ENCODE measurements around the gene GAS7. TPM values are rescaled to one million over a fixed set of nuclear protein-coding genes. Genes with fewer than 3 reads are reported as not detected.
A peak's percentile ranks its signal among the peaks of the same experiment; 100 is the strongest.

GAS7 gene
- total RNA-seq, 1 donor from 2014 or later: 8.5 TPM

DNA sequence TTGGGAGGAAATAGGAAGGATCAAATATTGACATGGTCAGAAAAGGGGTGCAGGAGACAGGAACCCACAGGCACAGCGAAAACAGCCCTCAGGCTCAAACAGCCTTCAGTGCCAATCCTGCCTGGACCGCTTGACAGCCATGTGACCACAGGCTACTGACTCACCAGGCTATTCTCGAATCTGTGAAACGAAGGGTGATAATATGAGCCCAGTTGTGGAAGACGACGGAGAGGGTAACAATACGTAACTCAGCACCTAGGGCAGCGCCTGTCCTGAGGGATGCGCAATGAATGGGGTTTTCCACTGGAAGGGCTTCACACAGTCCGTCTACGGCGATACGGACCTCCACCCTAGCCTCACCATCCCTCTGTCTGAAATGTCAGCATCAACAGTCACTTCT lies 176.0 kb downstream of the GAS7 start:
- Histone ChIP-seq H3K4me2 (ENCODE audit: low read length) (no peak overlapping the region), H3K4me3 (ENCODE audit: insufficient read depth, low read depth, low read length) (no peak overlapping the region), H3K27me3 (ENCODE audit: insufficient read depth, low read length) (no peaks in the 10 kb centered on the region), H3K36me3 (ENCODE audit: insufficient read depth, low read length) (no peaks in the 10 kb centered on the region), H3K9me3 (ENCODE audit: insufficient read depth, low read depth, low read length) (no peaks in the 10 kb centered on the region), H3K9ac (ENCODE audit: low read length) (no peak overlapping the region), H4K20me1 (ENCODE audit: insufficient read depth, low read length) (no peaks in the 10 kb centered on the region), H3K27ac (ENCODE audit: low read depth, low read length) (no peak overlapping the region), H2AFZ (ENCODE audit: low read depth, low read length) (no peak overlapping the region), H3K4me1 (ENCODE audit: insufficient read depth, low read length) (no peaks in the 10 kb centered on the region), H3K79me2 (ENCODE audit: insufficient read depth, low read length) (no peaks in the 10 kb centered on the region)
- H3K27me3 Mint-ChIP-seq (ENCODE audit: low read depth, unreplicated experiment): no peaks in the 10 kb centered on the region
- no peak overlapping the region for H3K27ac Mint-ChIP-seq (ENCODE audit: unreplicated experiment)
- H3K36me3 Mint-ChIP-seq (ENCODE audit: low read depth, unreplicated experiment): no peaks in the 10 kb centered on the region
- TF ChIP-seq, protein P1, sequence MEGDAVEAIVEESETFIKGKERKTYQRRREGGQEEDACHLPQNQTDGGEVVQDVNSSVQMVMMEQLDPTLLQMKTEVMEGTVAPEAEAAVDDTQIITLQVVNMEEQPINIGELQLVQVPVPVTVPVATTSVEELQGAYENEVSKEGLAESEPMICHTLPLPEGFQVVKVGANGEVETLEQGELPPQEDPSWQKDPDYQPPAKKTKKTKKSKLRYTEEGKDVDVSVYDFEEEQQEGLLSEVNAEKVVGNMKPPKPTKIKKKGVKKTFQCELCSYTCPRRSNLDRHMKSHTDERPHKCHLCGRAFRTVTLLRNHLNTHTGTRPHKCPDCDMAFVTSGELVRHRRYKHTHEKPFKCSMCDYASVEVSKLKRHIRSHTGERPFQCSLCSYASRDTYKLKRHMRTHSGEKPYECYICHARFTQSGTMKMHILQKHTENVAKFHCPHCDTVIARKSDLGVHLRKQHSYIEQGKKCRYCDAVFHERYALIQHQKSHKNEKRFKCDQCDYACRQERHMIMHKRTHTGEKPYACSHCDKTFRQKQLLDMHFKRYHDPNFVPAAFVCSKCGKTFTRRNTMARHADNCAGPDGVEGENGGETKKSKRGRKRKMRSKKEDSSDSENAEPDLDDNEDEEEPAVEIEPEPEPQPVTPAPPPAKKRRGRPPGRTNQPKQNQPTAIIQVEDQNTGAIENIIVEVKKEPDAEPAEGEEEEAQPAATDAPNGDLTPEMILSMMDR (IDR thresholded peaks at IDR 0.05; ENCODE audit: insufficient read depth, low read depth, low read length): no peak
- TF ChIP-seq EZH2 (IDR thresholded peaks at IDR 0.05; ENCODE audit: insufficient read depth, low read length): no peak
- DNase-seq (ENCODE audit: low read depth): no peak
- peaks cover 21% of the 10 kb centered on the region for H3K4me1 Mint-ChIP-seq (ENCODE audit: low read depth, unreplicated experiment)
- H3K4me3 Mint-ChIP-seq (ENCODE audit: unreplicated experiment): no peak overlapping the region
- no peaks in the 10 kb centered on the region for H3K9me3 Mint-ChIP-seq (ENCODE audit: unreplicated experiment)
- FAIRE-seq: no peak

GRCh38 chr17:10021272-10021984 lies 177.0 kb downstream of the GAS7 start:
- Mint-ChIP-seq H3K27ac (ENCODE audit: unreplicated experiment) (peak overlapping the region; percentile 66), H3K36me3 (ENCODE audit: low read depth, unreplicated experiment) (no peaks in the 10 kb centered on the region), H3K9me3 (ENCODE audit: unreplicated experiment) (no peaks in the 10 kb centered on the region), H3K27me3 (ENCODE audit: low read depth, unreplicated experiment) (no peaks in the 10 kb centered on the region), H3K4me3 (ENCODE audit: unreplicated experiment) (no peak overlapping the region), H3K4me1 (ENCODE audit: low read depth, unreplicated experiment) (peaks cover 16% of the 10 kb centered on the region)
- DNase-seq (ENCODE audit: low read depth) (no peak), FAIRE-seq (no peak)
- Histone ChIP-seq H3K4me3 (ENCODE audit: insufficient read depth, low read depth, low read length) (no peak overlapping the region), H3K27ac (ENCODE audit: low read depth, low read length) (no peak overlapping the region), H3K9ac (ENCODE audit: low read length) (no peak overlapping the region), H2AFZ (ENCODE audit: low read depth, low read length) (no peak overlapping the region), H3K9me3 (ENCODE audit: insufficient read depth, low read depth, low read length) (no peaks in the 10 kb centered on the region), H3K79me2 (ENCODE audit: insufficient read depth, low read length) (no peaks in the 10 kb centered on the region), H3K4me2 (ENCODE audit: low read length) (no peak overlapping the region), H4K20me1 (ENCODE audit: insufficient read depth, low read length) (no peaks in the 10 kb centered on the region), H3K36me3 (ENCODE audit: insufficient read depth, low read length) (no peaks in the 10 kb centered on the region), H3K27me3 (ENCODE audit: insufficient read depth, low read length) (no peaks in the 10 kb centered on the region), H3K4me1 (ENCODE audit: insufficient read depth, low read length) (no peaks in the 10 kb centered on the region)
- no peak for TF ChIP-seq EZH2 (IDR thresholded peaks at IDR 0.05; ENCODE audit: insufficient read depth, low read length)
- TF ChIP-seq, protein P1 (IDR thresholded peaks at IDR 0.05; ENCODE audit: insufficient read depth, low read depth, low read length): no peak

DNA sequence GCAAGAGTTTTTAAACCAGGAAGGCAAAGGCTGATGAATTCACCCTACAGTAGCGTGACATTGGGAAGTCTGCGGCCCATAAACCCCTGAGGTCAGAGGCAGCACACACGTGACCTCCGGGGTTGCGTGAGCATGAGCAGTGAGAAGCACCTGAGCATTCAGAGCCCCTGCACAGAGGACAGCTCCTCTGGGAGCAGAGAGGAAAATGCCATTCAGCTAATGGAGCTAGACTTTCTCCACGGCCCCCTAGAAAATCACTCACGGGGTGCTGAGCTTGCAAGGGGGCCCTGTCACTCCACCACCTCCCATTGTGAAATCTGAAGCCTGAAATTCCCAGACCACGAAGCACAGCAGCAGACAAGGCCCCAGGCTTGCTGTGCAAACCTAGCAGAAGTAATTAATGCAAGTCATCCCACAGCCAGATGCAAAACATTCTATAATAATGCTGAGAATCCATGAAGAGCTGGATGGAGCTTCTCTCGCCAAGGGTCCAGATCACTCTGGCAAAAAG lies 178.4 kb downstream of the GAS7 start:
- Histone ChIP-seq H3K4me2 (ENCODE audit: low read length) (no peak overlapping the region), H3K79me2 (ENCODE audit: insufficient read depth, low read length) (no peaks in the 10 kb centered on the region), H3K36me3 (ENCODE audit: insufficient read depth, low read length) (no peaks in the 10 kb centered on the region), H2AFZ (ENCODE audit: low read depth, low read length) (no peak overlapping the region), H3K9ac (ENCODE audit: low read length) (no peak overlapping the region), H3K4me1 (ENCODE audit: insufficient read depth, low read length) (no peaks in the 10 kb centered on the region), H3K4me3 (ENCODE audit: insufficient read depth, low read depth, low read length) (no peak overlapping the region), H4K20me1 (ENCODE audit: insufficient read depth, low read length) (no peaks in the 10 kb centered on the region), H3K27me3 (ENCODE audit: insufficient read depth, low read length) (no peaks in the 10 kb centered on the region), H3K9me3 (ENCODE audit: insufficient read depth, low read depth, low read length) (no peaks in the 10 kb centered on the region), H3K27ac (ENCODE audit: low read depth, low read length) (no peak overlapping the region)
- TF ChIP-seq EZH2 (IDR thresholded peaks at IDR 0.05; ENCODE audit: insufficient read depth, low read length): no peak
- TF ChIP-seq, protein P1 (IDR thresholded peaks at IDR 0.05; ENCODE audit: insufficient read depth, low read depth, low read length): no peak
- Mint-ChIP-seq H3K4me3 (ENCODE audit: unreplicated experiment) (no peak overlapping the region), H3K27ac (ENCODE audit: unreplicated experiment) (no peak overlapping the region), H3K9me3 (ENCODE audit: unreplicated experiment) (no peaks in the 10 kb centered on the region), H3K36me3 (ENCODE audit: low read depth, unreplicated experiment) (no peaks in the 10 kb centered on the region), H3K4me1 (ENCODE audit: low read depth, unreplicated experiment) (peaks cover 9% of the 10 kb centered on the region), H3K27me3 (ENCODE audit: low read depth, unreplicated experiment) (peaks cover 3% of the 10 kb centered on the region)
- FAIRE-seq (no peak), DNase-seq (ENCODE audit: low read depth) (no peak)
